K562 (cell line): ENCODE measurements around the gene TIMM10. TPM values are rescaled to one million over a fixed set of nuclear protein-coding genes. Genes with fewer than 3 reads are reported as not detected.

Experiments
- ASH1L ChIP-seq: fragments of 450-650 bp; IDR thresholded peaks from 2 replicates; pipeline ENCODE4 v1.6.1; 2018; ENCODE audit warnings: borderline replicate concordance, mild to moderate bottlenecking, low read depth; ENCODE audit not compliant: partially characterized antibody
- CC2D1A ChIP-seq: fragments of 450-650 bp; IDR thresholded peaks from 2 replicates; pipeline ENCODE4 v1.6.1; 2017; ENCODE audit warnings: mild to moderate bottlenecking
- CSDE1 ChIP-seq, 2 experiments: fragments of 450-650 bp; IDR thresholded peaks; 2 replicates each; pipeline ENCODE4 v1.6.1; 2016; ENCODE audit warnings: mild to moderate bottlenecking in 1 of 2
- ETS2 ChIP-seq: IDR thresholded peaks from 2 replicates; pipeline ENCODE4 v1.6.1; 2016; ENCODE audit warnings: borderline replicate concordance, missing genetic modification characterization, mild to moderate bottlenecking, moderate library complexity, missing compliant biosample characterization; ENCODE audit not compliant: poor library complexity, severe bottlenecking
- HDAC8 ChIP-seq: fragments of 450-650 bp; IDR thresholded peaks from 2 replicates; pipeline ENCODE4 v1.6.1; 2016; ENCODE audit warnings: mild to moderate bottlenecking, missing genetic modification characterization, moderate library complexity, missing compliant biosample characterization
- KAT2B ChIP-seq: IDR thresholded peaks from one replicate; pipeline ENCODE4 v1.6.1; 2012; ENCODE audit warnings: low read depth, mild to moderate bottlenecking, control low read depth, inconsistent platforms, low read length, moderate library complexity
- KDM1A ChIP-seq, 2 experiments: fragments of 450-650 bp; IDR thresholded peaks; 2 replicates each; pipeline ENCODE4 v1.6.1; 2016; ENCODE audit warnings: mild to moderate bottlenecking in 2 of 2
- RAD21 ChIP-seq, 2 experiments: fragments of 250-450 bp in 1 of 2; fragments of 450-650 bp in 1 of 2; sonication (Bioruptor Pico) in 1 of 2; formaldehyde crosslinking in 1 of 2; IDR thresholded peaks in 1 of 2; conservative IDR thresholded peaks in 1 of 2; 2 replicates each; pipeline versions ENCODE4 v1.4.0 to v1.8.0; 2020 to 2022; ENCODE audit warnings: mild to moderate bottlenecking in 2 of 2, moderate library complexity in 1 of 2
- SMARCA4 ChIP-seq: fragments of 450-650 bp; IDR thresholded peaks from 2 replicates; pipeline ENCODE4 v1.6.1; 2016
- SMC3 ChIP-seq: conservative IDR thresholded peaks from 2 replicates; pipeline ENCODE4 v1.6.1; 2011; ENCODE audit warnings: low read depth, low read length, improper control_type of control experiment; ENCODE audit not compliant: insufficient read depth
- TEAD4 ChIP-seq, 2 experiments: sonication (generic) in 1 of 2; formaldehyde crosslinking in 1 of 2; IDR thresholded peaks; 2 replicates each; pipeline versions ENCODE4 v1.6.1 to v1.8.0; 2012 to 2022; ENCODE audit warnings: borderline replicate concordance in 1 of 2, inconsistent platforms in 1 of 2, low read length in 1 of 2, mild to moderate bottlenecking in 1 of 2, missing genetic modification reagents in 1 of 2
- ZBTB17 ChIP-seq: fragments of 450-650 bp; formaldehyde crosslinking; IDR thresholded peaks from 2 replicates; pipeline ENCODE4 v1.4.0; 2020; ENCODE audit warnings: mild to moderate bottlenecking
- ZBTB7A ChIP-seq: IDR thresholded peaks from 2 replicates; pipeline ENCODE4 v1.6.1; 2011; ENCODE audit warnings: low read depth, mild to moderate bottlenecking, low read length, moderate library complexity, borderline replicate concordance; ENCODE audit not compliant: control insufficient read depth
- ZKSCAN8 ChIP-seq: fragments of 200-800 bp; sonication (Bioruptor generic); IDR thresholded peaks from 2 replicates; pipeline ENCODE4 v1.6.1; 2016; ENCODE audit warnings: missing genetic modification characterization, missing compliant biosample characterization
- ZNF133 ChIP-seq: fragments of 250-450 bp; sonication (Bioruptor Pico); IDR thresholded peaks from 2 replicates; pipeline ENCODE4 v1.4.0; 2020; ENCODE audit warnings: mild to moderate bottlenecking
- ZNF644 ChIP-seq: fragments of 200-800 bp; sonication (Bioruptor generic); IDR thresholded peaks from 2 replicates; pipeline ENCODE4 v1.6.1; 2016; ENCODE audit warnings: low read depth, missing genetic modification characterization, missing compliant biosample characterization
- polyA plus RNA-seq, 8 experiments: library from polyadenylated mRNA; depleted of rRNA in 4 of 8; stranded (reverse) in 5 of 8; unstranded in 3 of 8; fragments of >200 nt; fragmentation: Nextera tagmentation in 2 of 8; fragmentation: Illumina TruSeq in 1 of 8; extraction: Ambion mirVana in 2 of 8; extraction: Trizol in 1 of 8; gene quantifications; 2 replicates each; pipeline versions ENCODE4 v1.2.1 to v1.2.3, GENCODE V29; 2011 to 2014; ENCODE audit warnings: inconsistent platforms in 1 of 8, missing spikeins in 1 of 8
- total RNA-seq, 7 experiments: library from RNA; depleted of rRNA in 6 of 7; stranded (reverse); fragments of >200 nt in 6 of 7; fragmentation: Illumina TruSeq in 2 of 7; extraction: Trizol in 2 of 7; gene quantifications; 2 replicates each; pipeline versions ENCODE4 v1.2.1 to v1.2.3, GENCODE V29; 2011 to 2021; ENCODE audit warnings: low replicate concordance in 1 of 7
- TF ChIP-seq, protein P1 (sequence below), 2 experiments: fragments of 450-650 bp; formaldehyde crosslinking in 1 of 2; IDR thresholded peaks; 2 replicates each; pipeline versions ENCODE4 v1.4.0 to v1.6.1; 2014 to 2020; ENCODE audit warnings: mild to moderate bottlenecking in 2 of 2, borderline replicate concordance in 1 of 2, low read depth in 1 of 2
- TF ChIP-seq, protein P2 (sequence below): fragments of 450-650 bp; IDR thresholded peaks from 2 replicates; pipeline ENCODE4 v1.7.0; 2016; ENCODE audit warnings: borderline replicate concordance

TIMM10 gene
- total and polyA plus RNA-seq, 9 of the 15 experiments (the other 6 are each of a cell fraction or from before 2014, with no cell fraction given): 109 to 553 (median 172) TPM

- TF ChIP-seq, protein P1, sequence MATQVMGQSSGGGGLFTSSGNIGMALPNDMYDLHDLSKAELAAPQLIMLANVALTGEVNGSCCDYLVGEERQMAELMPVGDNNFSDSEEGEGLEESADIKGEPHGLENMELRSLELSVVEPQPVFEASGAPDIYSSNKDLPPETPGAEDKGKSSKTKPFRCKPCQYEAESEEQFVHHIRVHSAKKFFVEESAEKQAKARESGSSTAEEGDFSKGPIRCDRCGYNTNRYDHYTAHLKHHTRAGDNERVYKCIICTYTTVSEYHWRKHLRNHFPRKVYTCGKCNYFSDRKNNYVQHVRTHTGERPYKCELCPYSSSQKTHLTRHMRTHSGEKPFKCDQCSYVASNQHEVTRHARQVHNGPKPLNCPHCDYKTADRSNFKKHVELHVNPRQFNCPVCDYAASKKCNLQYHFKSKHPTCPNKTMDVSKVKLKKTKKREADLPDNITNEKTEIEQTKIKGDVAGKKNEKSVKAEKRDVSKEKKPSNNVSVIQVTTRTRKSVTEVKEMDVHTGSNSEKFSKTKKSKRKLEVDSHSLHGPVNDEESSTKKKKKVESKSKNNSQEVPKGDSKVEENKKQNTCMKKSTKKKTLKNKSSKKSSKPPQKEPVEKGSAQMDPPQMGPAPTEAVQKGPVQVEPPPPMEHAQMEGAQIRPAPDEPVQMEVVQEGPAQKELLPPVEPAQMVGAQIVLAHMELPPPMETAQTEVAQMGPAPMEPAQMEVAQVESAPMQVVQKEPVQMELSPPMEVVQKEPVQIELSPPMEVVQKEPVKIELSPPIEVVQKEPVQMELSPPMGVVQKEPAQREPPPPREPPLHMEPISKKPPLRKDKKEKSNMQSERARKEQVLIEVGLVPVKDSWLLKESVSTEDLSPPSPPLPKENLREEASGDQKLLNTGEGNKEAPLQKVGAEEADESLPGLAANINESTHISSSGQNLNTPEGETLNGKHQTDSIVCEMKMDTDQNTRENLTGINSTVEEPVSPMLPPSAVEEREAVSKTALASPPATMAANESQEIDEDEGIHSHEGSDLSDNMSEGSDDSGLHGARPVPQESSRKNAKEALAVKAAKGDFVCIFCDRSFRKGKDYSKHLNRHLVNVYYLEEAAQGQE (IDR thresholded peaks at IDR 0.05; ENCODE audit: borderline replicate concordance): peak; percentile 68; the same call in 1 of the 2 replicates
- TF ChIP-seq, protein P1 (CRISPR knock-in tag; IDR thresholded peaks at IDR 0.05; ENCODE audit: low read depth): no peak
- TF ChIP-seq ETS2 (tag): no peak
- peak; percentile 97 for TF ChIP-seq ZKSCAN8 (CRISPR knock-in tag)
- no peak for TF ChIP-seq ASH1L
- TF ChIP-seq, protein P2, sequence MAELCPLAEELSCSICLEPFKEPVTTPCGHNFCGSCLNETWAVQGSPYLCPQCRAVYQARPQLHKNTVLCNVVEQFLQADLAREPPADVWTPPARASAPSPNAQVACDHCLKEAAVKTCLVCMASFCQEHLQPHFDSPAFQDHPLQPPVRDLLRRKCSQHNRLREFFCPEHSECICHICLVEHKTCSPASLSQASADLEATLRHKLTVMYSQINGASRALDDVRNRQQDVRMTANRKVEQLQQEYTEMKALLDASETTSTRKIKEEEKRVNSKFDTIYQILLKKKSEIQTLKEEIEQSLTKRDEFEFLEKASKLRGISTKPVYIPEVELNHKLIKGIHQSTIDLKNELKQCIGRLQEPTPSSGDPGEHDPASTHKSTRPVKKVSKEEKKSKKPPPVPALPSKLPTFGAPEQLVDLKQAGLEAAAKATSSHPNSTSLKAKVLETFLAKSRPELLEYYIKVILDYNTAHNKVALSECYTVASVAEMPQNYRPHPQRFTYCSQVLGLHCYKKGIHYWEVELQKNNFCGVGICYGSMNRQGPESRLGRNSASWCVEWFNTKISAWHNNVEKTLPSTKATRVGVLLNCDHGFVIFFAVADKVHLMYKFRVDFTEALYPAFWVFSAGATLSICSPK: no peak
- TF ChIP-seq ZBTB17: 0 out of 2 replicates have a peak, but pooled peaks have one; percentile 4
- TF ChIP-seq KAT2B: no peak
- no peak for TF ChIP-seq ZNF644
- TF ChIP-seq TEAD4 (IDR thresholded peaks at IDR 0.05; ENCODE audit: low read length): no peak
- no peak for TF ChIP-seq TEAD4 (CRISPR knock-in tag; IDR thresholded peaks at IDR 0.05; ENCODE audit: borderline replicate concordance)
- TF ChIP-seq CSDE1 (IDR thresholded peaks at IDR 0.05): no peak
- no peak for TF ChIP-seq KDM1A (IDR thresholded peaks at IDR 0.05)
- peak in 1 of 2 experiments; percentile 81; a peak in 2 of 4 replicates for TF ChIP-seq RAD21 (CRISPR knock-in tag; conservative IDR thresholded peaks at IDR 0.05 in 1 of 2, IDR thresholded peaks at IDR 0.05 in 1 of 2)
- peak; percentile 45; the same call in 1 of the 2 replicates for TF ChIP-seq CC2D1A
- TF ChIP-seq SMC3: peak; percentile 88
- no peak for TF ChIP-seq ZBTB7A
- TF ChIP-seq ZNF133 (CRISPR knock-in tag): no peak
- 0 out of 2 replicates have a peak, but pooled peaks have one; percentile 4 for TF ChIP-seq SMARCA4
- TF ChIP-seq HDAC8 (tag): no peak
These were observed 37.8 kb upstream of the TIMM10 start (continued) for GRCh38 chr11:57568330-57568766.
